ENCODE results near the gene SFTA2. TPM values are rescaled to one million over a fixed set of nuclear protein-coding genes. Genes with fewer than 3 reads are reported as not detected.

Gene SFTA2
- total RNA-seq, 2 experiments from 2014 or later = not detected

GRCh38 chr6:30957716-30958115 lies 25.7 kb upstream of the SFTA2 start:
- H3K4me3 ChIP-seq (ENCODE audit: low read depth, low read length, poor library complexity, severe bottlenecking) = no peak overlapping the region
- ChIA-PET CTCF (ENCODE audit: unreplicated experiment) (no interaction called here), POLR2A (no interaction called here)
- TF ChIP-seq EZH2phosphoT487 (IDR thresholded peaks at IDR 0.05; ENCODE audit: borderline replicate concordance, low read depth, low read length) (no peak), CTCF (conservative IDR thresholded peaks at IDR 0.05; ENCODE audit: low read length) (no peak)
- H3K4me1 ChIP-seq (ENCODE audit: insufficient read depth, low read length, poor library complexity, severe bottlenecking) = no peaks in the 10 kb centered on the region
- H3K36me3 ChIP-seq (ENCODE audit: insufficient read depth, low read length) = no peaks in the 10 kb centered on the region
- no peaks in the 10 kb centered on the region for H3K79me2 ChIP-seq (ENCODE audit: insufficient read depth, low read depth, low read length)
- H3K9me3 ChIP-seq (ENCODE audit: low read length) = no peaks in the 10 kb centered on the region
- BruUV-seq (replicated peaks) = no TSS peak
- no peak overlapping the region for H3K4me2 ChIP-seq (ENCODE audit: low read length)
- DNase-seq (ENCODE audit: low spot score) = no peak
- H4K20me1 ChIP-seq (ENCODE audit: insufficient read depth, low read length) = no peaks in the 10 kb centered on the region
- intact Hi-C loops (cut with micrococcal nuclease; ENCODE audit: unreplicated experiment) = no loop called here
- no peak overlapping the region for H3K27ac ChIP-seq (ENCODE audit: low read depth, low read length, poor library complexity, severe bottlenecking)
- H3K9me2 ChIP-seq (ENCODE audit: insufficient read depth, low read length) = no peaks in the 10 kb centered on the region
- H2AFZ ChIP-seq (ENCODE audit: low read length) = no peak overlapping the region

- Histone ChIP-seq H3K4me3 (ENCODE audit: low read depth, low read length, poor library complexity, severe bottlenecking) (no peak overlapping the region), H3K36me3 (ENCODE audit: insufficient read depth, low read length) (no peaks in the 10 kb centered on the region), H3K4me1 (ENCODE audit: insufficient read depth, low read length, poor library complexity, severe bottlenecking) (no peaks in the 10 kb centered on the region), H3K79me2 (ENCODE audit: insufficient read depth, low read depth, low read length) (no peaks in the 10 kb centered on the region), H3K9me2 (ENCODE audit: insufficient read depth, low read length) (no peaks in the 10 kb centered on the region), H3K4me2 (ENCODE audit: low read length) (no peak overlapping the region; the same call in 1 of the 2 replicates), H4K20me1 (ENCODE audit: insufficient read depth, low read length) (no peaks in the 10 kb centered on the region), H2AFZ (ENCODE audit: low read length) (no peak overlapping the region), H3K27ac (ENCODE audit: low read depth, low read length, poor library complexity, severe bottlenecking) (no peak overlapping the region), H3K9me3 (ENCODE audit: low read length) (no peaks in the 10 kb centered on the region)
- BruUV-seq (replicated peaks) = no TSS peak
- POLR2A ChIA-PET = no interaction called here
- no peak for DNase-seq (ENCODE audit: low spot score)
- CTCF ChIA-PET (ENCODE audit: unreplicated experiment) = no interaction called here
- intact Hi-C loops (cut with micrococcal nuclease; ENCODE audit: unreplicated experiment) = no loop called here
- TF ChIP-seq EZH2phosphoT487 (IDR thresholded peaks at IDR 0.05; ENCODE audit: borderline replicate concordance, low read depth, low read length) (no peak), CTCF (conservative IDR thresholded peaks at IDR 0.05; ENCODE audit: low read length) (no peak)
These were observed 23.5 kb upstream of the SFTA2 start for GRCh38 chr6:30955367-30956042.

GRCh38 chr6:30954631-30955366 lies 22.8 kb upstream of the SFTA2 start:
- intact Hi-C loops (cut with micrococcal nuclease; ENCODE audit: unreplicated experiment) = no loop called here
- no TSS peak for BruUV-seq (replicated peaks)
- H3K4me2 ChIP-seq (ENCODE audit: low read length) = no peak overlapping the region

More at GRCh38 chr6:30954631-30955366, 22.8 kb upstream of the SFTA2 start:
- ChIA-PET POLR2A (no interaction called here), CTCF (ENCODE audit: unreplicated experiment) (no interaction called here)
- TF ChIP-seq EZH2phosphoT487 (IDR thresholded peaks at IDR 0.05; ENCODE audit: borderline replicate concordance, low read depth, low read length) (no peak), CTCF (conservative IDR thresholded peaks at IDR 0.05; ENCODE audit: low read length) (no peak)
- Histone ChIP-seq H2AFZ (ENCODE audit: low read length) (no peak overlapping the region), H3K36me3 (ENCODE audit: insufficient read depth, low read length) (no peaks in the 10 kb centered on the region), H3K79me2 (ENCODE audit: insufficient read depth, low read depth, low read length) (no peaks in the 10 kb centered on the region), H3K27ac (ENCODE audit: low read depth, low read length, poor library complexity, severe bottlenecking) (no peak overlapping the region), H3K9me2 (ENCODE audit: insufficient read depth, low read length) (no peaks in the 10 kb centered on the region), H4K20me1 (ENCODE audit: insufficient read depth, low read length) (no peaks in the 10 kb centered on the region), H3K4me3 (ENCODE audit: low read depth, low read length, poor library complexity, severe bottlenecking) (no peak overlapping the region), H3K9me3 (ENCODE audit: low read length) (no peaks in the 10 kb centered on the region), H3K4me1 (ENCODE audit: insufficient read depth, low read length, poor library complexity, severe bottlenecking) (no peaks in the 10 kb centered on the region)
- no peak for DNase-seq (ENCODE audit: low spot score)

Measured in OCI-LY7 (cell line).